GM23248 (cell line): ENCODE measurements around the gene SIVA1.

Experiments used
- EZH2 ChIP-seq: fragments of 200-600 bp; sonication (generic); IDR thresholded peaks from 2 replicates; pipeline ENCODE4 v1.6.1; 2018; ENCODE audit warnings: antibody characterized with exemption, mild to moderate bottlenecking; ENCODE audit not compliant: insufficient read depth, poor library complexity, severe bottlenecking
- EZH2phosphoT487 ChIP-seq: fragments of 200-600 bp; sonication (generic); IDR thresholded peaks from 2 replicates; pipeline ENCODE4 v1.6.1; 2018; ENCODE audit warnings: antibody characterized with exemption, moderate library complexity, mild to moderate bottlenecking, low read depth; ENCODE audit not compliant: insufficient read depth

DNA sequence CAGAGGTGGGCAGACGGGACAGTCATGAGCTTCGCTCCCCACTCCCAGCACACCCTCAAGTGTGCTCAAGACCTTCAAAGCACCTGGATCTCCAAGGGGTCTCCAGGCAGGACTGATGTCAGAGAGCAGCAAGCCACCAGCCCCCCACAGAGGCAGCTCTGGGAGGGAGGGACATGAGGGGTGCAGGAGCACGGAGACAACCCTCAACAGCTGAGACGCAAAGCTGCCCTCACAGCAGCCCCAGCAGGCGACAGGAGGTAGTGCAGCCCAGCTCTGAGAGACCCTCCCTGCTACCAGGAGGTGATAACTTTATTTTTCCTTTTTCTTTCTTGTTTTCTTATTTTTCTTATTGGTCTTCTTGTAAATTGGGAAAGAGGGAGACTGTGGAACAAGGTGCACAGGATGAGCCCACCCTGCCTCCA is 17.9 kb downstream of the SIVA1 start:
- TF ChIP-seq EZH2 = no peak
- no peak for TF ChIP-seq EZH2phosphoT487
